ENCODE data around the gene DCLK2. TPM values are rescaled to one million over a fixed set of nuclear protein-coding genes. Genes with fewer than 3 reads are reported as not detected.

The DCLK2 gene
- polyA plus RNA-seq, 1 of the 3 experiments (the other 2 are of a cell fraction), result 10.1 TPM

DNA sequence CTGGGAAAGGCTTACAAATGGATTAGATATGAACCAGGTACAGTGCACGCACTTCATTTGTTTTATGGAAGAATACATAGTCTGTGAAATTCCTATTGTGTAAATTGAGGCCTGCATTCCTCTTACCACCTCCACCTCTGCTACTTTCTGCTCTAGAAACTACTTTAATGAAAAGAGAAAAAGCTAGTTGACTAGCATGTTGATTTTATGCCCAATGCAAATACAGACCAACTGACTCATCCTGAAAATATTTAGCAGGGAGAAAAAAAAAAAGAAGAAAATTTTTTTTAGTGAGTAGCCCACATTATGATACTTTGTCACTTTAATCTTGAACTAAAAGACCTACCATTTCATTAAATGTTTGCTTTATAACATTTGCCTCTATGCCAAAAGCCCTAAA lies 41.2 kb downstream of the DCLK2 start:
- Histone ChIP-seq H3K9me3 (peaks cover 5% of the 10 kb centered on the region; the same call in 1 of the 2 replicates), H3K27me3 (ENCODE audit: insufficient read depth) (no peaks in the 10 kb centered on the region), H3K9me2 (no peaks in the 10 kb centered on the region), H3K36me3 (replicated peaks in 1 of 2; ENCODE audit: control insufficient read depth in 1 of 2, insufficient read depth in 2 of 2, low read length in 1 of 2) (peaks cover 0 to 23% of the 10 kb centered on the region in 2 experiments), H3K27ac (ENCODE audit: low read depth in 2 of 2, low read length in 1 of 2) (peak overlapping the region; percentile 51 to 71), H3K79me2 (ENCODE audit: insufficient read depth) (peaks cover 91% of the 10 kb centered on the region), H4K20me1 (ENCODE audit: insufficient read depth) (no peaks in the 10 kb centered on the region), H3F3A (replicated peaks; ENCODE audit: insufficient read depth) (peaks cover 18% of the 10 kb centered on the region), H3K4me3 (ENCODE audit: low read depth in 2 of 2, low read length in 1 of 2) (no peak overlapping the region), H2AFZ (ENCODE audit: low read depth) (no peak overlapping the region), H3K9ac (no peak overlapping the region), H3K4me1 (ENCODE audit: control insufficient read depth in 1 of 2, insufficient read depth in 2 of 2, low read depth in 1 of 2, low read length in 1 of 2) (peaks cover 8 to 17% of the 10 kb centered on the region in 2 experiments), H3K4me2 (0 out of 2 replicates have a peak overlapping the region, but pooled peaks have one; percentile 3)
- 83% methylated on average over 1 of the region's 1 CpG for WGBS (ENCODE audit: low lambda C conversion rate)
- POLR2A ChIA-PET, result no interaction called here
- DNase-seq, result no peak
- no peak for TF ChIP-seq SIN3A (IDR thresholded peaks at IDR 0.05; ENCODE audit: borderline replicate concordance, low read depth, low read length)
- no peak for TF ChIP-seq GATA2 (CRISPR knock-in tag; IDR thresholded peaks at IDR 0.05)
- TF ChIP-seq JUND (IDR thresholded peaks at IDR 0.05), result peak; percentile 84
- TF ChIP-seq TCF12 (IDR thresholded peaks at IDR 0.05), result peak; percentile 50
- TF ChIP-seq YY1 (IDR thresholded peaks at IDR 0.05; ENCODE audit: low read depth), result no peak
- TF ChIP-seq CTCF (IDR thresholded peaks at IDR 0.05), result no peak
- no peak for TF ChIP-seq RAD21 (IDR thresholded peaks at IDR 0.05; ENCODE audit: low read length)
- TF ChIP-seq EP300 (IDR thresholded peaks at IDR 0.05; ENCODE audit: borderline replicate concordance in 1 of 2, low read depth in 1 of 2, low read length in 1 of 2), result 0 out of 4 replicates have a peak, but pooled peaks of 1 of the 2 experiments have one; percentile 11
- no peak for TF ChIP-seq SMC3 (IDR thresholded peaks at IDR 0.05; ENCODE audit: low read depth, low read length)
- peak; percentile 24; the same call in 1 of the 2 replicates for TF ChIP-seq NFIC (IDR thresholded peaks at IDR 0.05; ENCODE audit: borderline replicate concordance)
- peak; percentile 76 for TF ChIP-seq FOSL2 (IDR thresholded peaks at IDR 0.05; ENCODE audit: borderline replicate concordance, low read depth)
- TF ChIP-seq, protein P1, sequence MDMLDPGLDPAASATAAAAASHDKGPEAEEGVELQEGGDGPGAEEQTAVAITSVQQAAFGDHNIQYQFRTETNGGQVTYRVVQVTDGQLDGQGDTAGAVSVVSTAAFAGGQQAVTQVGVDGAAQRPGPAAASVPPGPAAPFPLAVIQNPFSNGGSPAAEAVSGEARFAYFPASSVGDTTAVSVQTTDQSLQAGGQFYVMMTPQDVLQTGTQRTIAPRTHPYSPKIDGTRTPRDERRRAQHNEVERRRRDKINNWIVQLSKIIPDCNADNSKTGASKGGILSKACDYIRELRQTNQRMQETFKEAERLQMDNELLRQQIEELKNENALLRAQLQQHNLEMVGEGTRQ (IDR thresholded peaks at IDR 0.05; ENCODE audit: borderline replicate concordance, low read depth, low read length), result no peak
- TF ChIP-seq PBX3 (IDR thresholded peaks at IDR 0.05), result 0 out of 2 replicates have a peak, but pooled peaks have one; percentile 21
- peak; percentile 50; the same call in 1 of the 2 replicates for TF ChIP-seq TEAD4 (IDR thresholded peaks at IDR 0.05; ENCODE audit: borderline replicate concordance, insufficient read depth)
- CTCF ChIA-PET, result interaction anchor here (1.5 kb wide), 1 partner anchor 13 kb away, joined by 3 read pairs; no protein-coding TSS in a partner anchor

DNA sequence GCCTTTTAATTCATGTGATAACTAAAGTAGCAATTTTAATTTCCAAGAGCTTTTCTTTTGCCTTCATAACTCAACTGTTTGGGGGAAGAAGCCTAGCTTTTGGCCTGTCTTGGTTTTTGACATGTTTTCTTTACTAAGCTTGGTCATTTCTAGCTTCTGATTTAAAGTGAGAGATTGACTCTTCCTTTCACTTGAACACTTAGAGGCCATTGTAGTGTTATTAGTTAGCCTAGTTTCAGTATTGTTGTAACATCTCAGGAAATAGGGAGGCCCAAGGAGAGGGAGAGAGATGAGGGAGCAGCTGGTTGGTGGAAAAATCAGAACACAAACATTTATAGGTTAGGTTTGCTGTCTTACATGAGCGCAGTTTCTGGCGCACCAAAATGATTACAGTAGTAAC lies 44.8 kb downstream of the DCLK2 start:
- ChIA-PET POLR2A (no interaction called here), CTCF (interaction anchor here (1.4 to 1.7 kb wide), 2 partner anchors 7 to 84 kb away, joined by 3 to 5 read pairs; no protein-coding TSS in a partner anchor)
- H3F3A ChIP-seq (replicated peaks; ENCODE audit: insufficient read depth), result peaks cover 42% of the 10 kb centered on the region
- no peak overlapping the region for H3K4me3 ChIP-seq (ENCODE audit: low read depth in 2 of 2, low read length in 1 of 2)
- H3K9me3 ChIP-seq, result 0 out of 2 replicates have a peak, but pooled peaks cover 5% of the 10 kb centered on the region
- H3K9me2 ChIP-seq, result no peaks in the 10 kb centered on the region
- H3K36me3 ChIP-seq (replicated peaks in 1 of 2; ENCODE audit: control insufficient read depth in 1 of 2, insufficient read depth in 2 of 2, low read length in 1 of 2), result peaks cover 0 to 19% of the 10 kb centered on the region in 2 experiments
- H3K4me1 ChIP-seq (ENCODE audit: control insufficient read depth in 1 of 2, insufficient read depth in 2 of 2, low read depth in 1 of 2, low read length in 1 of 2), result peaks cover 0 to 16% of the 10 kb centered on the region in 2 experiments; a peak in 2 of 4 replicates
- 98% methylated on average over 2 of the region's 2 CpGs for WGBS (ENCODE audit: low lambda C conversion rate)
- no peak overlapping the region for H3K9ac ChIP-seq
- H3K79me2 ChIP-seq (ENCODE audit: insufficient read depth), result peaks cover 85% of the 10 kb centered on the region
- H3K4me2 ChIP-seq, result no peak overlapping the region
- H3K27me3 ChIP-seq (ENCODE audit: insufficient read depth), result no peaks in the 10 kb centered on the region
- H4K20me1 ChIP-seq (ENCODE audit: insufficient read depth), result no peaks in the 10 kb centered on the region
- no peak overlapping the region for H2AFZ ChIP-seq (ENCODE audit: low read depth)
- no peak for DNase-seq
- H3K27ac ChIP-seq (ENCODE audit: low read depth in 2 of 2, low read length in 1 of 2), result no peak overlapping the region
- no peak for TF ChIP-seq JUND (IDR thresholded peaks at IDR 0.05)
- TF ChIP-seq EZH2phosphoT487 (IDR thresholded peaks at IDR 0.05; ENCODE audit: borderline replicate concordance, low read depth), result no peak
- TF ChIP-seq, protein P2, sequence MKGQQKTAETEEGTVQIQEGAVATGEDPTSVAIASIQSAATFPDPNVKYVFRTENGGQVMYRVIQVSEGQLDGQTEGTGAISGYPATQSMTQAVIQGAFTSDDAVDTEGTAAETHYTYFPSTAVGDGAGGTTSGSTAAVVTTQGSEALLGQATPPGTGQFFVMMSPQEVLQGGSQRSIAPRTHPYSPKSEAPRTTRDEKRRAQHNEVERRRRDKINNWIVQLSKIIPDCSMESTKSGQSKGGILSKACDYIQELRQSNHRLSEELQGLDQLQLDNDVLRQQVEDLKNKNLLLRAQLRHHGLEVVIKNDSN (IDR thresholded peaks at IDR 0.05; ENCODE audit: borderline replicate concordance, low read depth), result no peak
- TF ChIP-seq, protein P3, sequence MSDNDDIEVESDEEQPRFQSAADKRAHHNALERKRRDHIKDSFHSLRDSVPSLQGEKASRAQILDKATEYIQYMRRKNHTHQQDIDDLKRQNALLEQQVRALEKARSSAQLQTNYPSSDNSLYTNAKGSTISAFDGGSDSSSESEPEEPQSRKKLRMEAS (IDR thresholded peaks at IDR 0.05; ENCODE audit: low read depth), result no peak
- TF ChIP-seq PBX3 (IDR thresholded peaks at IDR 0.05), result no peak
- TF ChIP-seq YY1 (IDR thresholded peaks at IDR 0.05; ENCODE audit: low read depth), result no peak
- no peak for TF ChIP-seq MXI1 (IDR thresholded peaks at IDR 0.05; ENCODE audit: low read depth, low read length)
- TF ChIP-seq TEAD4 (IDR thresholded peaks at IDR 0.05; ENCODE audit: borderline replicate concordance, insufficient read depth), result no peak

Measured in SK-N-SH (cell line).